ENCODE measurements around the gene FNIP1.

DNA sequence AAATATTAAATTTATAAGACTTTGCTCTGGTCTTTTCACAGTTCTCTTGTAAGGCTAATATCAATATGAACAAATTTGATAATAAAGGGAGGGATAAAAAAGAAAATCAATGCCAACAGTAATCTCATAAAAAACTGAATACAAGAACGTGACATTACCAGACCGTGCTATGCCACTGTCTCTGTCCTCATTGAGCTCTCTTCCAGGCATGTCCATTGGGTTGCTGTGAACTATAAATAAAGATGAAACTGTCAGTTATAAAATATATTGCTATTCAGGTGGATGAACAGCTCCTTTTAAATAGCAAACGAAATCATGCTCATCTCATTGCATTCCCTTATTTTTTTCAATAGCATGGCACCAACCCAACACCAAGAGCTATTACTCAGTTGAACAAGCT, 87.8 kb downstream of the FNIP1 start:
- TF ChIP-seq POLR2A (IDR thresholded peaks at IDR 0.05): no peak
- TF ChIP-seq, protein P1, sequence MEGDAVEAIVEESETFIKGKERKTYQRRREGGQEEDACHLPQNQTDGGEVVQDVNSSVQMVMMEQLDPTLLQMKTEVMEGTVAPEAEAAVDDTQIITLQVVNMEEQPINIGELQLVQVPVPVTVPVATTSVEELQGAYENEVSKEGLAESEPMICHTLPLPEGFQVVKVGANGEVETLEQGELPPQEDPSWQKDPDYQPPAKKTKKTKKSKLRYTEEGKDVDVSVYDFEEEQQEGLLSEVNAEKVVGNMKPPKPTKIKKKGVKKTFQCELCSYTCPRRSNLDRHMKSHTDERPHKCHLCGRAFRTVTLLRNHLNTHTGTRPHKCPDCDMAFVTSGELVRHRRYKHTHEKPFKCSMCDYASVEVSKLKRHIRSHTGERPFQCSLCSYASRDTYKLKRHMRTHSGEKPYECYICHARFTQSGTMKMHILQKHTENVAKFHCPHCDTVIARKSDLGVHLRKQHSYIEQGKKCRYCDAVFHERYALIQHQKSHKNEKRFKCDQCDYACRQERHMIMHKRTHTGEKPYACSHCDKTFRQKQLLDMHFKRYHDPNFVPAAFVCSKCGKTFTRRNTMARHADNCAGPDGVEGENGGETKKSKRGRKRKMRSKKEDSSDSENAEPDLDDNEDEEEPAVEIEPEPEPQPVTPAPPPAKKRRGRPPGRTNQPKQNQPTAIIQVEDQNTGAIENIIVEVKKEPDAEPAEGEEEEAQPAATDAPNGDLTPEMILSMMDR (IDR thresholded peaks at IDR 0.05): no peak
